HG03469 (cell line): ENCODE results near the gene NAALADL2.

Experiments used
- ATAC-seq: cut with Tn5 transposase; IDR thresholded peaks from one replicate; pipeline ENCODE4 v1.9.1; 2021; ENCODE audit warnings: mild to moderate bottlenecking, moderate library complexity, moderate number of reproducible peaks; ENCODE audit not compliant: unreplicated experiment

Gene NAALADL2

DNA sequence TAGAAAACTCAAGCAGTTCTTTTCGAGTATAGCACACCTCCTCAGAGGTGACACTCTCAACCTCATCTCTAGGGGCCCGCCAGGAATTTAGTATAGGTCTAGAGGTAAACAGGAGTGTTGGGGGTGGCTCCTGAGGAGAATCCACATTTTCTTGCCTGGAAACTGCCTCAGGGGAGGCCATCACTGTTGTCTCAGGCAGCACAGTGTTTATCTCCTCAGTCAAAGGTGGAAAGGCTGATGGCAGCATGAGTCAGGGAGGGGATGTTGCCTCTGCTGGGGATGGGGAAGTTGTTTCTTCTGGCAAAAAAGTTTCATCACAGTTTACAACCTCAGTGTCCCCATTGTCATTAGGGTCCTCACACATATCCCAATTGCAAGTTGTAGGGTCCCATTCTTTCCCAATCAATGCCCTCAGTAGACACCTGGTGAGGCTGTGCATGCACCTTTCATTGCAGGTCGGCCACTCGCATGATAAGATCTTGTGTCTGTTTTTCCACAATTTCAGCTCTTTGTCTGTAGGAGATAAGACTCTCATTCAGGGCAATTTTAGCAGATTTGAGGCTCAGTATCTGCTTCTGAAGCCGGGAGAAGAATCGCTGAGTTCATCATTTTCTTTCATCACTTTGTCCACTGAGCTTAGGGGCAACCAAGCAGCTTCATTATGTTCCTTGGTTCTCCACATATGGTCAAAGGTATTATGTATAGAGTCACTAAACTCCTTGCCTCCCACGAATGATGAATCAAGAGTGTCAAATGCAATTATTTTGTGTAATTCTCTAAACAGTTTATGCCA, 25.8 kb downstream of the NAALADL2 start:
- ATAC-seq, result no peak

DNA sequence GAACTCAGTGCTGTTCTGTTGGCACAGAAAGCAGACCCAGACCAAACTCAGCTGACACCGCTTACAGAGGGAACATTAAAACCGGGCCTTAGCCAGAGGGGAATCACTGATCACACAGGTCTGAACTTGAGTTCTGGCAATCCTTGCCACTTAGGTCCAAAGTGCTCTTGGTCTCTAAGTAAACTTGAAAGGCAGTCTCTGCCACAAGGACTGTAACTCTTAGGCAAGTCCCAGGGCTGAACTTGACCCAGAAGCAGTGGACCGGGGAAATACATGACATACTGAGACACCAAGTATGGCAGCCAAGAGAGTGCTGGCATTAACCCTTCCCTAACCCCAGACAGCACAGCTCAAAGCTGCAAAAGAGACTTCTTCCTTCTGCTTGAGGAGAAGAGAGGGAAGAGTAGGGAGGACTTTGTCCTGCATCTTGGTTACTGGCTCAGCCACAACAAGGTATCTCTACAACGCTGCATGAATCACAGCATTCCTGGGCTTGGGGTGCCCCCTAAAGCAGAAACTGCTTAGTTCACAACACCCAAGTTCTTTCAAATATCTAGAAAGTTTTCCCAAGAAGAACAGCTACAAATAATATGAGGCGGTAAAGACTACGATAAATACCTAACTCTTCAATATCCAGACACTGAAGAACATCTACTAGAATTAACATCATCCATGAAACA, 32.5 kb downstream of the NAALADL2 start:
- ATAC-seq, result no peak

DNA sequence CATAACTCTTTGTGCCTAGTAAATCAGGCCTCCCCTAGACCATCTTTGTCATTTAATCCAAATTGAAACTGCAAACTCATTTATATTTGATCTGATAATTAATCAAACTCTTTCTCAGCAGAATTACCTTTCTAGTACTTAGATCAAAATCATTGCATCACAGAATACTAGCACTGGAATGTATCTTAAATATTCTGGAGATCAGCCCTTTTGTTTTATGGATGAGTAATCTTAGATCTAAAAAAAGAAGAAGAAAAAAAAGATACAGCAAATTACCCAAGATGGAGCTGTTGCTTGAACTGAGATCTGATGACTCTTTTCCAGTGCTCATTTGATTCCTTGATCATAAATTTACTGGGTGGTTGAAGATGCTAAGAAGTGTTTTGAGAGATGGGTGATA, 47.9 kb downstream of the NAALADL2 start:
- ATAC-seq, result no peak

DNA sequence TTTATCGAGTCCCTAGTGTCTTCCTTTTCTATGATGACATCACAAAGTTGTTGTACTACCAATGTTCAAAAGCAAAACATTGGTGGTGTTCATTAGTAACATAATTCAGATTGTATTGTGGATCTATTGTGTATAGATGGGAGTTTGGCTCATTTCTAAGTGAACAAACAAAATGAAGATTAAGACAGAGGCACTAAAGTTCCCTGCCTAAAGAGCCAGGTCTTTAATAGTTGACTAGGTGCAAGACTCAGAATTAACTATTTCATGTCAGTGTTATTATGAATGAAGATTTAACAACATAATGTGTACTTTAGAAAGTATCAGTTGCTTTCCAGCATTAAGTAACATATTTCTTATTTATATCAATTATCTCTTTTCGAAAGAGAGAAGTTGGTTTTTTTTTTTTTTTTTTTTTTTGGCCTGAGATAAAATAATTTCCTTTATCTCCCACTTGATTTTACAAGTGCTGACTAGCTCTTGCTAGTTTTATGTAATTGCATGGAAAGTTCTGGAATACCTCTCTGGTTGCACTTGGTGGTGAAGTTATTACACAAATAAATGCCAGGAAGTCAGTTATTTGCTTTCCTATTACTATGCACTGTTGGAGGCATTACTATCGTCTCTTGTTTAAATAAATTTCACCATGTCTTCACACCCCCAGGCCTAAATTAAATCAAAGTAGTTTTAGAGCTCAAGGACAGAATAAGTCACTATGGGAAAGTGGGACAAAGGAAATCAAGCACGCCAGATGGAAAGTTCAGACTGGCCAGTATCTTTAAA, 48.7 kb downstream of the NAALADL2 start:
- no peak for ATAC-seq

DNA sequence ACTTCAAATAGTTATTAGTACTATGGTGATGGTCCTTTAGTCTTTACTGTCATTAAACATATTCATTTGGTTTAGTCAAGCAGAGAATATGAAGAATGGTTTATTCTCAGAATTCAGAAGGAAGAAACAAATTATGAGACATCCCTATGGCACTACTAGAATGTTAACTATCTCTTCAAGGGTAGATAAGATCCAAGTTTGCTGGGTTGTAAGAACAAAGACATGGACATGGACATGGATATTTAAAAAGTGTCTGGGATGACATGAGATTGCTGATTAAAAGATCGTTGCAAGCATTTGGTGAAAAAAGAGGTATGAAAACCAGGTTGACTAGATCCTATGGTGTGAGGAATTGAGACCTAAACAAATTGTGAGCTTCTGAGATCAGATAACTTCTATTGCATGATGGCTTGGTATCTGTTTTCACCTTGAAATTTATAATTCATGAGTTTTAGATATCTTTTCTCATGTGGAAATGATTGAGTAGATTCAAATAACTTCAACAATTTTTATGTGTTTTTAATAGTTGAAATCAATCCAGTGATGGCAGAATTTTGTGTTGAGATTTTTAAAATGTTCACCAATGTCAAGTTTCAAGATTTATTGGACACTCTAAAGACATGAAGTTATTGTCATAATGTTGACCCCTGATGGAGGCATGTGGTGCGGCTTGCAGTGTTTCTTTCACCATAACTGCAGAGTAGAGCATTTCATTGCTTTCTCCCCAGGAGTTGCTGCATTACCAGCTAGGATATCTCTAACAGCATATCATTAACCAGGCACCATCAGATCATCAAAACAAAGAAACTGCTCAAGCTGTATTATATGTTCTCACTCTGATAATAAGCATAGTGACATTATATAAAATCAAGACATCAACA, 72.6 kb downstream of the NAALADL2 start:
- no peak for ATAC-seq

DNA sequence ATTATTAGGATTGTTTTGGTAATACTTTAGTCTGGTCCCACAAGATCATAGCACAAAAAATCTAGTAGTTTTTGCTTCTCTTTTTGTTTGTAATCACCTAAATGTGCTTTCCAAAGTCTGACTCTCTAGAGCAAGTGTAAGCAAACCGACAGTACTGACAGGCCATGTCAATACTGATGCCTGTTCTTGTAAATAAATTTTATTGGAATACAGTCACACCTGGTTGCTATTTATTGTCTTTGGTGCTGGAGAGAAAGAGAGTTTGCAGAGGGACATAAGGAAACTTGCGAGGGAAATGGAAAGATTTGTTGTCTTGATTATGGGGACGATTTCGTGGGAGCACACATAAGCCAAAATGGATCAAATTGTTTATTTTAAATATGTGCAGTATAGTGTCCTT, 77.5 kb downstream of the NAALADL2 start:
- no peak for ATAC-seq

DNA sequence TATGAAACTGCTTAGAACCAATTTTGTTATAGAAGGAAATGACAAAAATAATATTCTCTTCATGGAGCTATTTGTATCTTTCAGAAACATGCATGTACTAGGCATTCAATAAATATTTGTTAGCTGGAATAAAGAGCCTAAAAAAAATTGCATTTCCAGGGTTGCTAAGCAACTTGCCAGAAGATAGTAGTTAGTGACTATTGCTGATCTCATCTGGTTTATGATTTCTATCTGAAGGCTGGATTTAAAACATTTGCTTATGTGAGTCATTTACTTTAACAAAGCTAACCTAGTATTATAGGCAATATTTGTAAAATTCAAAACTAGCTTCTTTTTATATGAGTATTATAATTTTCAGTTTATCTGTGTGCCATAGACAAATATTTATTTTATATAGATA, 78.3 kb downstream of the NAALADL2 start:
- ATAC-seq, result no peak

DNA sequence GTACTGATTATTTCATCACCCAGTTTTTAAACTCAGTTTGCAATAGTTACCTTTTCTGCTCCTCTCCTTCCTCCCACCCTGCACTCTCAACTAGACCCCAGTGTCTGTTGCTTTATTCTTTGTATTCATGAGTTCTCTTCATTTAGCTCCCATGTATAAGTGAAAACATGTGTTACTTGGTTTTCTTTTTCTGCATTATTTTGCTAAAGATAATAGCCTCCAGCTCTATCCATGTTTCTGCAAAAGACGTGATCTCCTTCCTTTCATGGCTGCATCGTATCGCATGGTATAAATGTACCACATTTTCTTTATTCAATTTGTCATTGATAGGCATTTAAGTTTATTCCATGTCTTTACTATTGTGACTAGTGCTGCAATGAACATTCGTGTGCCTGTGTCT, 79.0 kb downstream of the NAALADL2 start:
- no peak for ATAC-seq

DNA sequence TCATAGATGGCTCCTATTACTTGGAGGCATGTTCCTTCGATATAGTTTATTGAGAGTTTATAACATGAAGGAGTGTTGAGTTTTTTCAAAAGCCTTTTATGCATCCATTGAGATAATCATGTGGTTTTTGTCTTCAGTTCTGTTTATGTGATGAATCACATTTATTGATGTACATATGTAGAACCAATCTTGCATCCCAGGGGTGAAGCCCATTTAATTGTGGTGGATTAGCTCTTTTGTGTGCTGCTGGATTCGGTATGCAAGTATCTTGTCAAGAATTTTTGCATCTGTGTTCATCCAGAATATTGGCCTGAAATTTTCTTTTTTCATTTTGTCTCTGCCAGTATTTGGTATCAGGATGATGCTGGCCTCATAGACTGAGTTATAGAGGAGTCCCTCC, 81.0 kb downstream of the NAALADL2 start:
- ATAC-seq, result no peak

DNA sequence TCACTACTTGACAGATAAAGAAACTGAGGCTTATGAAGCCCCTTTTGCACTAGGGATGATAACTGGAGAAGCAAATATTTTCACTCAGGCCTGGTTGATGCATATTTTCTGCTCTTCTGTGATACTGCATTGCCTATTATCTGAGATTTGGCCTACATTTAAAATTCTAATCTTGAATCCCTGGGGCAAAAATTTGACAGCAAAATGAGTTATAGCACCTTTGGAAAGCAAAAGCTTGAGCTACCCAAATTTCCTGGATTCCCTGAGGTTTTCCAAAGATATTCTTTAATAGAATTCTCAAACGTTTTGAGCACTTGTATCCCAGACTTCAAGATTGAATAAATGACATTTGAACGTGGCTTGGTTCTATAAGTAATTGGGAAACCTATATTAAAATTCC, 86.1 kb downstream of the NAALADL2 start:
- ATAC-seq, result no peak

DNA sequence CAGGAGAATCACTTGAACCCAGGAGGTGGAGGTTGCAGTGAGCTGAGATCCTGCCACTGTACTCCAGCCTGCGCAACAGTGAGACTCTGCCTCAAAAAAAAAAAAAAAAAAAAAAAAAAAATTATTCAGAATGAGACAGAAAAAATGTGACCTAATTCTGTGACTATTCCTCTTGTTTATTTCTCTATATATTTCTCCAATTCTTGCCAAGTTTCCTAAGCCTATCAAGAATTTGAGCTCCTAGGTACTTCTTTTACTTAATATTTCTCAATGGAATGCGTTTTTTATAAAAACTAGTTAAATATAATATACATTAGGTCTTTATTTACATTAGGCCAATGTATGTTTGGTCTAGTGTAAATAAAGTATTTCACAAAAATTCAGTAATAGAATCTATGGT, 86.8 kb downstream of the NAALADL2 start:
- ATAC-seq, result no peak

DNA sequence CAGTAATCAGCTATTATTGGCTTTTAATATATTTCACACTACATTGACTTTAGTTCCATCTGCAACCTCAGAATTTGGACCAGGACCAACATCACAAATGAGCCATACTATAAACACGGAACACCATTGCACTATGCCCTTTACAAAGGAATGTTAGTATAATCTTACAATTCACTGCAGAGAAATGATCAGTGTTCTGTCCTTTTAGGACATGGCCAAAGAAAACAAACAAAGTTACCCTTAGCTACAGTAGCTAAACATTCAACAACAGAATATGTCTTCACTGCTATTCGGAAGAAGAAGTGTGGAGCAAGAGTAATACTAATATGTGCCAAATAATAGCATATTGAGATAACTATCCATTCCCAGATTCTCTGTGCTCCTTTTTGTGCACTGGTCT, 90.4 kb downstream of the NAALADL2 start:
- no peak for ATAC-seq

DNA sequence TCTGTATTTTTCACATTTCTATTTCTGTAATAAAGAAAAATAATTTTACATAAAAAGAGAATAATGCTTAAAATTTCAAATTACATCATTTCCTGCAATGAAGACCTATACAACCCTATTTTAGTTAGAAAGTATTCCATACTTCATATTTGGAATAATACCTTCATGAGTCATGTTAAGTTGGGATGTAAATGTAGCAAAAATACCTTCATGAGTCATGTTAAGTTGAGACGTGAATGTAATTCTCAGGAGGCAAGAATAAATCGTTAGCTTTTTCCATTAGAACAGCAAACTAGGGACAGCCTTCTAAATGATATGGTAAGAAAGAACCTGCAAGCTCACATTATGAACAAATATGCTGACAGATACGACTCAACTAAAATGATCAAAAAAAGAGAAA, 91.9 kb downstream of the NAALADL2 start:
- no peak for ATAC-seq

DNA sequence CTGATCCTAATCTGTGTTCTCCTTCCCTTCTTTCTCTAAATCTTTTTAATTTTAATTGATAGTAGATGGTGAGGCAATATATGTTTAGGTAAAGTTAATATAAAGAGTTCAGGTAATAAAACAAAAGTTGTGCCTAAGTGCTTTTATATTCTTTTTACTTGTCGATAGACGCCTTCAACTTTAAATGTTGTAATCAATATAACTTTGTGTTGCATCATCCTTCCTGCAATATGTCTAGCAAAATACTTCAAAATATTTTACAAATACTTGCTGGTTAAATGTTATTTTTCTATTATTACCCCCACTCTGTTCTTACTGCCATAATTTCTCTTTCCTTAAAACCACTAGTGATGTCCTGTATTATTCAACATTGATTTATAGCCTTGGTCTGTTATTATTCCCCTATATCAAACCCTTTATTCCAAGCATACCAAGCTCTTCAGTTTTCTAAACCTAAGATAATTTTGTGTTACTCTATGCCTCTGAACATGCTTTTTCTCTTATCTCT, 92.4 kb downstream of the NAALADL2 start:
- ATAC-seq, result no peak

DNA sequence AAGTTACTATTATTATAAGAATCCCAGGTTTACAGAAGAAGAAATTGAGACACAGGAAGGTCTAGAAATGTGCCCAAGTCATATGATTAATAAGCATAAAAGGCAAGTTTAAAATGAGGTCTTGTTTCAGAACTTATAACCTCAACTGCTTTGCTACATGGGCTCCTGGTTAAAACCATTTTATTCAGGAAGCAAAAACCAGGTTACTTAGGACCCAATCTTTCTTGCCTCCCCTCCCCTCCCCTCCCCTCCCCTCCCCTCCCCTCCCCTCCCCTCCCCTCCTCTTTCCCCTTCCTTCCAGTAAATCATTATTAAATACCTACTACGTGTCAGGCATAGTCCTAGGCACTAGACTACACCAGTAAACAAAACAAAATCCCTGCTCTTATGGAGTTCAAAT, 93.9 kb downstream of the NAALADL2 start:
- ATAC-seq, result no peak

DNA sequence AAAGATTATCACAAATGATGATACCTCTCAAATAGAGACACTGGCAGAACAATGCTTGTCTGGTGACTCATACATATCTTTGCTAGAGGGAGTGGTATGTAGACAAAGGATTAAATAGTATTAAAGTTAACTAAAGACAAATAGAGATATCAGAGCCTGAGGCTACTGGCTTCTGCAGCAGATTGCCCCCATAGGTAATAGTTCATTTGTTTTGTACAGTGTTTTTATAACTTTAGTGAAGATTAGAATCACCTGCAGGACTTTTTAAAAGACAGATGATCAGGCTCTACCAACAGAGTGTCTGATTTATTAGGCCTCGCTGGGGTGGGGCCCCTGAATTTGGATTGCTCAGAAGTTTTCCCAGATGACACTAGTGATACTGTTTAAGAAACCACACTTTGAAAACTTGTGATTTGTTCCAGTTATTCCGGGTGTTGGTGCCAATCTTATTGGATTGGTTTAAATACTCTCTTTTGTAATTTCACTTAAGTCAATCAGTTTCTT, 96.4 kb downstream of the NAALADL2 start:
- ATAC-seq, result no peak

DNA sequence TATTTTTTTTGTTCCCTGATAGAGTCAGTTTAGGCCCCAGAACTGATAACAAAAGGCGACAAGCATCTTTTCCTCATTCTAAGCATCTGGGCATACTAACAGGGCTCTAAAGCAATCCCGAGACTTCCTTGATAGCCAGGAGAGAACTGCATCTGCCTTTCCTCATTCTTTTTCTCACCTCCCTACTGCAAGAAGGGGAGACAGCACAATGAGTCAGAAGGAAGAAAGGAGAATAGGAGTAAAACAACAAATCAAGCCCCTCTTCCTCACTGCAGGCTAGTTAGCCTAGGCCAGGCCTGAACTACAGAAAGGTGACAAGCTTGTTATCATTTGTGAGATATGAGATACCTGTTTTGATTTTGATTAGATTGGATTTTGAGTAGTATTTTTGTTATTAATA, 97.9 kb downstream of the NAALADL2 start:
- no peak for ATAC-seq

DNA sequence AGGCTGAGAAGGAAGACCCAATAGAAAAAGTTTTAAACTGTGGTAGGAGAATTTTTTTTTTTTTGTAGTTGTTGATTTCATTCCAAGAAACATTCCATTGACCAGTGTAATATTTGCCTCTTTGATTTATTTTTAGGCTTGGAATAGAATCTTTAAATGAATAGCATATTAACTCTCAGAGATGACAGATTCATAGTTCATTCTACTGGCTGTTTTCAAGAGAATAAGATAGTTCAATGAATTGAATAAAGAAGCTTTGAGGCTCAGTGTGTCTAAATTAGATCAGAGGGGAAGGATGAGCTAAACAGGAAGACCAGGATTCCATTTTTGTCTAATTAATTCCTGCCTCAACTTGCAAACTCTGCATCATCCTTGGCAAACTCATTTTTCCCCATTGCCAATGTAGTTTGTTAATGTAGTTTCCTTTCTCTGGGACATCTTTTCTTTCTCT, 98.4 kb downstream of the NAALADL2 start:
- no peak for ATAC-seq

DNA sequence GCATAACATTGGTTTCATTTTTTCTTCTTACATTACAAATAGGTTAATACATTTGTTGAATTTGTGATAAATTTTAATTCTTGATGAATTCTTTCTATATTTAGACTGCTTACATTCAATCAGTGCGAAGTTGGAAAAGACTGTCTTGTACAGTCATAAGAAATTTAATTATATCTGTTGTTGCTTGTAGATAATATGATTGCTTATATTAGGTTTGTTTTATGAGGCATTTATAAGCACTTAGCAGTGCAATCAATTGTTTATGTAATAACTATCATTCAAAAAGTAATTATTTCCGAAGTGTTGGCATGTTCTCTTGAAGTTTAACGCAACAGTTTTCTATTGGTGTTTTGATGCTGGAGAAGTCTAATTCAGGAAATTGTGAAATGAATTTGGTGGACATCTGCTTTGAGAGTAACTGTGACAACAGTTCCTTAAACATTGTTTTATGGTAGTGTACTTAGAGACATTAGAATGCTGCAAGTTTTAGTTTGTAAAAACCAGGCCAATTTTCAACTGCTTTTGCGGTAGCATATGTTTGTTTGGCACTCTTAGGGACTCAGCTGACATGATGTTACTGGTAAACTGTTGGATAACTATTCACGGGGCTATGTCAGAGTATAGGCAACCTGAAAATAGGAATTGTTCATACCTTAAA, 99.7 kb downstream of the NAALADL2 start:
- ATAC-seq, result no peak

DNA sequence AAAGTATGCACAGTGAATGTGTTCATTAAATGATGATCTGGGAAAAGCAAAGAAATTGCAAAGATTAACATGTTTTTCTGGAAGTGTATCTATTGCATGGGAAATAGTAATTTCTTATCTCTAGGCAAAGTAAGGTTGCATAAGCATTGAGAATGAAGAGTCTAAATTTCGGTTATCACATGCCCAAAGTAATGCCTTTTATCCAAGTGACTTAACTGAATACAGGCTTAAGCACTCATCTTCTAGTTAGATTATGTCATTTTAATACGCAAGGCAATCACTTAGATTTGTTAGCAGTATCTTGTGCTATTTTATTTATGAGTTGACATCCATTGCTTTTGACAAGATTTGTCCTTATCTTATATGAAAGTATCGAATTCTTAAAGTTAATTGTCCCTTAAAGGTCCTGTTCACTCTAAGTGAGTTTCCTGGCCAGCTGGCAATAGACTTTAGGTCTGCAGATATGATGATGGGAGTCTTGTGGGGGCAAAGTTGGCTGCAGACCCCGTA, 100.5 kb downstream of the NAALADL2 start:
- ATAC-seq, result no peak
